A549 (cell line): ENCODE results near the gene TMEM117.

Experiments used
- ESRRA ChIP-seq: fragments of 150-350 bp; IDR thresholded peaks from 2 replicates; pipeline ENCODE4 v1.6.1; 2014; ENCODE audit warnings: mild to moderate bottlenecking, low read length, borderline replicate concordance
- POLR2A ChIP-seq: IDR thresholded peaks from 2 replicates; pipeline ENCODE4 v1.6.1; 2012; ENCODE audit warnings: mild to moderate bottlenecking, low read length
- TF ChIP-seq, protein P1 (sequence below): fragments of >200 bp; sonication (Bioruptor Twin); formaldehyde crosslinking; IDR thresholded peaks from 3 replicates; pipeline ENCODE4 v1.5.1; 2016

DNA sequence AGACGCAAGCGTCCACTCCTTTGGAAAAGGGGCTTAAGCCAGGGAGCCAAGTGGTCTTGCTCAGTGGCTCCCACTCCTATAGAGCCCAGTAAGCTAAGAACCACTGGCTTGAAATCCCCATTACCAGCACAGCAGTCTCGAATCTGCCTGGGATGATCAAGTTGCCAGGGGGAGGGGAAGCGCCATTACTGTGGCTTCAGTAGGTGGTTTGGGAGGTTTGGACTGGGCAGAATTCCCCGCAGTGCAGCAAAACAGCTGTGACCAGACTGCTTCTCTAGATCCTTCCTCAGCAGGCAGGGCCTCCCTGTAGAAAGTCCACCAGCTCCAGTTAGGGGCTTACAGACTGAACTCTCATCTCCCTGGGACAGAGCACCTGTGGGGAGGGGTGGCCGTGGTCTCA, 115.4 kb downstream of the TMEM117 start:
- TF ChIP-seq POLR2A (no peak), ESRRA (no peak)
- TF ChIP-seq, protein P1, sequence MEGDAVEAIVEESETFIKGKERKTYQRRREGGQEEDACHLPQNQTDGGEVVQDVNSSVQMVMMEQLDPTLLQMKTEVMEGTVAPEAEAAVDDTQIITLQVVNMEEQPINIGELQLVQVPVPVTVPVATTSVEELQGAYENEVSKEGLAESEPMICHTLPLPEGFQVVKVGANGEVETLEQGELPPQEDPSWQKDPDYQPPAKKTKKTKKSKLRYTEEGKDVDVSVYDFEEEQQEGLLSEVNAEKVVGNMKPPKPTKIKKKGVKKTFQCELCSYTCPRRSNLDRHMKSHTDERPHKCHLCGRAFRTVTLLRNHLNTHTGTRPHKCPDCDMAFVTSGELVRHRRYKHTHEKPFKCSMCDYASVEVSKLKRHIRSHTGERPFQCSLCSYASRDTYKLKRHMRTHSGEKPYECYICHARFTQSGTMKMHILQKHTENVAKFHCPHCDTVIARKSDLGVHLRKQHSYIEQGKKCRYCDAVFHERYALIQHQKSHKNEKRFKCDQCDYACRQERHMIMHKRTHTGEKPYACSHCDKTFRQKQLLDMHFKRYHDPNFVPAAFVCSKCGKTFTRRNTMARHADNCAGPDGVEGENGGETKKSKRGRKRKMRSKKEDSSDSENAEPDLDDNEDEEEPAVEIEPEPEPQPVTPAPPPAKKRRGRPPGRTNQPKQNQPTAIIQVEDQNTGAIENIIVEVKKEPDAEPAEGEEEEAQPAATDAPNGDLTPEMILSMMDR, result no peak
